Stimulated activated CD8-positive, alpha-beta memory T cell treated with anti-CD3 and anti-CD28 coated beads, Interleukin-12 subunit alpha, Interleukin-12 subunit beta, amount 100 ng/mL, for 1 hour (primary cell): ENCODE measurements around the gene RAB27A.
"Not testable (repeated sequence)": the region's sequence is repeated elsewhere in the genome, so short reads cannot be mapped to it uniquely, and the experiment has no call there.

Source experiments
- DNase-seq: peaks from one replicate; pipeline ENCODE4 v3.0.0-alpha.2; 2020; ENCODE audit warnings: low read depth

The RAB27A gene

DNA sequence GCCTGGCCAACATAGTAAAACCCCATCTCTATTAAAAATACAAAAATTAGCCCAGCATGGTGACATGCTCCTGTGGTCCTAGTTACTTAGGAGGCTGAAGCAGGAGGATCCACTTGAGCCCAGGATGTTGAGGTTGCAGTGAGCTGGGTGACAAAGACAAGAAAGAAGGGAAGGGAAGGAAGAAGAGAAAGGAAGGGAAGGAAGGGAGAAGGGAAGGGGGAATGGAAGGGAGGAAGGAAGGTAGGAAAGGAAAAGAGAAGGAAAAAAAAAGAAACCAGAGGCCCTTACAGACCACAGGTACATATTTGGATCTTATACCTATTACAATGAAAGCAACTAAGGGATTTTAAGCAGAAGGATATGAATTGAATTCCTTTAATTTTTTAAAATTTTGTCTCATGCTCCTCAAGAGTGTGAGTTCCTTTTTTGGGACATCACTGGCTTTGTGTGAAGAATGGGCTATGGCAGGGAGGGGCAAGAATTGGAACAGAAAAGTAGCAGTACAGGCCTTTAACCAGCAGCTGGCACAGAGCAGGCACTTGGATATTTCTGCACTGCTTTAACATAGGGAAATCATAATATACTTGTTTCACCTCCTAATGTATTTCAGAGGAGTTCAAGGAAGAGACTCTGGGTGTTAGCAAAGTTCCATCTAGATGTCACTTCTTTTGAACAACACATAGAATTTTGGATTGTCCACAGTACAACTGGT is 7.9 kb downstream of the RAB27A start:
- no peak for DNase-seq

DNA sequence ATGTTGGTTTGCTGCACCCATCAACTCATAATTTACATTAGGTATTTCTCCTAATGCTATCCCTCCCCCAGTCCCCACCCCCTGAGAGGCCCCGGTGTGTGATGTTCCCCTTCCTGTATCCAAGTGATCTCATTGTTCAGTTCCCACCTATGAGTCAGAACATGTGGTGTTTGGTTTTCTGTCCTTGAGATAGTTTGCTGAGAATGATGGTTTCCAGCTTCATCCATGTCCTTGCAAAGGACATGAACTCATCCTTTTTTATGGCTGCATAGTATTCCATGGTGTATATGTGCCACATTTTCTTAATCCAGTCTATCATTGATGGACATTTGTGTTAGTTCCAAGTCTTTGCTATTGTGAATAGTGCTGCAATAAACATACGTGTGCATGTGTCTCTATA is 9.0 kb downstream of the RAB27A start:
- DNase-seq, result not testable (repeated sequence)

DNA sequence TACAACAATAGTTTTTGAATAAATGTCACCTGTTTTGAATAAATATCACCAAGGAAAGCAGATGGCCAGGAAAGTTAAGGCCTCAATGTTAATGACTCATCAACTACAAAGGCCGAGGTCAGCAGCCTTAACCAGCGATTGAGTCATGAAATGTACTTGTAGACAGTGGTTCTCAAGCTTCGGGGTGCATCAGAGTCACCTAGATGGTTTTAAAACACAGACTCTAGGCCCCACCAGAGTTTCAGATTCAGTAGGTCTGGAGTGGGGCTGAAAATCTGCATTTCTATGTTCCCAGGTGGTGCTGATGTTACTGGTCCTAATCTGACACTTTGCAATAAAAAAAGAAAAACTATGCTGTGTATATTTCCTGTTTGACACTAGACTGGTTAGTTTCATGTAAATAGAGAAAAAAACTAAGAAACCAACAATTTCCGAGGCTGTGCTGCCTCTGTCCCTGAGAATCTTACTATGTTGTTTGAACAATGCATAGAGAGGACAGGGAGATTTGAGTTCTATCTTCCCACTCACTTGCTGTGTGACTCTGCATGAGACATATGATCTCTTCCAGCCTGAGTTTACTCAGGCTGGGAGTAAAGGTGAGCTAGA is 9.8 kb downstream of the RAB27A start:
- peak; percentile 49 for DNase-seq

DNA sequence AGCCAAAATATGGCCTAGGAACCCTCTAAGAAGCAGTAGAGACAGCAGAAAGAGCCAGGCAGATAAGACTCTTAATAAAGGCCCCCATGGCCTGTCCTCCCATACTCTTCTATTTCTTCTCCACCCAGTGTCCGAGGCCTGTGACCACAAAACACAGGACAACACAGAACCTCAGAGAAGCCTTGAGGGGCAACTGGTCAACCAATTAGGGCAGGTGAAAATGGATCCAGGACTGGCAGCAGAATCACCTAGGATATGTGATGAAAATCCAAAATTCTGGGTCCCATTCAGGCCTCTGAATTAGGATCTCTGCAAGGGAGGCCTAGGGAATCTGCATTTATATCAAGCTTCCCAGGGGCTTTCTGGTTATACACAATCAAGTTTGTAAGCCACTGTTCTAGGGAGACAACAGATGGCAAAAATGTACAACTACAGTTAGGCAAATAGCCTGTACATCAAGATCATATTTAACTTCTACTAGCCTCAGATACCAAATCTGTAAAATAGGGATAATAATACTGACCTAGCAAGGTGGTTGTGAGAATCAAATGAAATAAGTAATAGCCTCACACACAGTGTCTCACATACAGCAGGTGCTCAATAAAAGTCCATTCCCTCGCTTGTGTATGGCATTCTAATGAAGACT is 10.4 kb downstream of the RAB27A start:
- DNase-seq, result no peak

DNA sequence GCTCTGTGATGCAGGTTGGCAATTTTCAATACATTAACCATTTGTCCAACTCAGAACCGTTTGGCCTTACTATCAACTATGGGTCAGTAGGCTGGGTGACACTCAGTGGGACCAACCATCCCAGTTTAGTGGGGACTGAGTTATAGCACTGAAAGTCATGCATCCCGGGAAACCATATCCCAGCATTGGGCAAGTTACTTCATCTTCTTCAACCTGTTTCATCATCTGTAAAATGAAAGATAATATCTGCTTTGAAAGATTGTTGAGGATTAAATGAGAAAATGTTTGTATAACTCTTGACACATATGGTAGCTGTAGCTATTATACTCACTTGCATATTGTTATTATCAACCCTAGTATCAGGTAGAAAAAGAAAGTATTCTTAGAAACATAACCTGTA is 11.9 kb downstream of the RAB27A start:
- DNase-seq, result no peak

DNA sequence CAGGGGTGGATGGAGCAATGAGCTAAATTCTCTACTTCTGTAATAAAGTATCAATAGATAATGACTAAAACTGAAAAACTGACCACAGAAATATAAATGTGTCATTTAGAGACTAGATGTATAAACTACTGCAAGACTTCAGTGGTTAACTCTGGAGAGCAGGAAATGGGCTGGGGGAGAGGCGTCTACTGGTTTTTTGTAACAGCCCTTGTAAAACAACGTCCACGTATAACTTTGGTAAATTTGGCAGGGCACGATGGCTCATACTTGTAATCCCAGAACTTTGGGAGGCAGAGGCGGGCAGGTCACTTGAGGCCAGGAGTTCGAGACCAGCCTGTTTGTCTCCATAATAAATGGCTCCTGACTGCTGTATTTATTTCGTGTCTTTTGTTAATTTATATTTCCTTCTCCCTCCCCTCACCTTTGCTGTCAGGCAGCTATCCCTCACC is 12.5 kb downstream of the RAB27A start:
- no peak for DNase-seq

DNA sequence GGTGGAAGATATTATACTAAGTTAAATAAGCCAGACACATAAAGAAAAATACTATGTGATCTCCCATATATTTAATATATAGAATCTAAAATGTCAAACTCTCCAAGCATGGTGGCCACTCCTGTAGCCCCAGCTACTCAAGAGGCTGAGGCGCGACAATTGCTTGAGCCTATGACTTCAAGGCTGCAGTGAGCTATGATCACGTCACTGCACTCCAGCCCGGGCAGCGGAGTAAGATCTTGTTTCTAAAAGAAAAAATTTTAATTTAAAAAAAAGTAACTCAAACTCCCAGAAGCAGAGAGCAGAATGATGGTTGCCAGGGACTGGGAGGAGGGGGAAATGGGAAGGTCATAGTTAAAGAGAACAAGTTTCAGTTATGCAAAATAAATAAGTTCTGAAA is 13.3 kb downstream of the RAB27A start:
- DNase-seq, result no peak

DNA sequence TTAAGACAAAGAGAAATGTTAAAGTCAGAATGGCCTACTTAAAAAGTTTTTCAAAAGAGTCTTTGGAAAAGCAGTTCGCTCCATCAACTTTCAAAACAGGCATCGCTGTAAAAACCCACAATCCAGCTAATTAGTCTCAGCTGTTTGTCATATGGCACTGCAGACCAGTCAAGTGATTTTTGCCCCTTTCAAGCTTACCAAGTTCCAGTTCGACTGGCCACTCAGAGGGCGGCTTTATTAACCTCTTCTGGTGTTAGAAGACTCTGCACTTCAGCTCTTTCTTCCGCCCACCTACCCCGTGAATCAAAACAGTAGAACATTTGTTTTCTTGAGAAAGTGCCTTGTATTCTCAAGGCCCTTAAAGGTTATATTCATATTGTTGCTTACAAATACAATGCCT is 19.3 kb downstream of the RAB27A start:
- no peak for DNase-seq

DNA sequence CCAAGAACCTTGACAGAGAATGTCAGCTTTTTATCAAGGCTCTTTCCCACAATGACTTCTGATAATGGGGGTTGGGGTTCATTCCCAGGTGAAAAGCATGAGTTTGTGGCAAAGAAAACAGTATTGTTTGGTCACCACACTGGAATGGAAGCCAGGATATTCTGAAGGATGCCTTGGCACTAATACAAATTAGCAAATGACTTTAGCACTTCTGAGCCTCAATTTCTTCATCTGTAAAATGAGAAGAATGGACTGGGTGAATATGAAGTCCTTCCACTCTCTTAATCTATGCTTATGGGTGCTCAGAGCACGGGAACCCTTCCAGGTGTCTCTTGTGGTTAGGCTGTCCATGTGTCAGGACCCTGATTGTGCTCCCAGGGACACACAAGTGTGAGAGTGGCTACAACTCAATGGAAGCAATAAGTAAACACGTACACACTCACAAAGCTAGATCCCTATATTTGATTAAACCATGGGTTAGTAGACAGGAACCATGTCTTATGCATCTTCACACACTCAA is 21.4 kb downstream of the RAB27A start:
- DNase-seq, result no peak

DNA sequence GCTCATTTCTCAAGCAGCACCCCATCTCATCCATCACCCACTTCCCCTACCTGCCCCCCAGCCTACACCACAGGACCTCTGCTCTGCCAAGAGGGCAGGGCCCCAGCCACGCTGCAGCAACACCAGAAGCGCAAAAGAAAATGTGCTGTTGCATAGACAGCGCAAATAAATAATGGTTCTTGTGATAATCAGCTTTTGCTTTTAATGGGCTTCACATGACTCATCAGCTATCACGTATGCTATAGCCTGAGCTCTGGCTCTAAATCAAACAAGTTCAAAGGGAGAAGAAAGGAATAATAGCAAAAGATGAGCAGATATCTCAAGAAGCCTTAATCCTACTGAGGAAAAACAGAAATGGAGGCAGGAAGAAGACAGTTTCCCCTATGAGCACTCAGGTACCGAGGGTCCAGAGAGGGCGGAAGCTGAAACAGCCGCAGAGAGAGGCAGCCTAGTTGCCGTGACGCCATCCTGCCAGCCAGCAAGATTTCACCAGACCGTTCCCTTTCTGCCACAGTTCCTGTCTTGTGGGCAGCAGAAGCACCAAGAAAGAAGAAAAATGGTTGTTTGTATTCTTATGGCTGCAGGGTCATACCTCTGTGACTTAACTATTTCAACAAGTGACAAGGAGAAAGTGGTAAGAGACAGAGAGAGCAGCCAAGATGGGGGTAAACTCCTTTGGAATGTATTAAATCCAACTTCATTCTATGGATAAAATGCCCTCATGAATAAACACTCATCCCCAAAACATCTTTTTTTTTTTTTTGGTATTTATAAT is 22.0 kb downstream of the RAB27A start:
- peak; percentile 65 for DNase-seq

DNA sequence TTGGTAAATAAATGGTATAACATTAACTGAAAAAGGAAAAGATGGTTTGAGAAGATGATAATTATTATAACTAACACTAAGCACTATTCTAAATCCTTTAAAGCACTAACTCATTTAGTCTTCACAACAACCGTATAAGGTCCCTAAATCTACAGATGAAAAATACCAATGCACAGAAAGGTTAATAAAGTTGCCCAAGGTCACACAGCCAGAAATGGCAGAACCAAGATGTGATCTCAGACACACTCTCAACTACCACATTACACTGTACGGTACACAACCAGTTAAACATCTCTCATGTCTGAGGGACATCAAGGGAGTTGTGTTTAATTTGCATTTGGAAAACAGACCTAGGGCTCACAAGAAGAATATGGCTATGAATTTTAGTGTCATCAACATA is 23.1 kb downstream of the RAB27A start:
- no peak for DNase-seq

DNA sequence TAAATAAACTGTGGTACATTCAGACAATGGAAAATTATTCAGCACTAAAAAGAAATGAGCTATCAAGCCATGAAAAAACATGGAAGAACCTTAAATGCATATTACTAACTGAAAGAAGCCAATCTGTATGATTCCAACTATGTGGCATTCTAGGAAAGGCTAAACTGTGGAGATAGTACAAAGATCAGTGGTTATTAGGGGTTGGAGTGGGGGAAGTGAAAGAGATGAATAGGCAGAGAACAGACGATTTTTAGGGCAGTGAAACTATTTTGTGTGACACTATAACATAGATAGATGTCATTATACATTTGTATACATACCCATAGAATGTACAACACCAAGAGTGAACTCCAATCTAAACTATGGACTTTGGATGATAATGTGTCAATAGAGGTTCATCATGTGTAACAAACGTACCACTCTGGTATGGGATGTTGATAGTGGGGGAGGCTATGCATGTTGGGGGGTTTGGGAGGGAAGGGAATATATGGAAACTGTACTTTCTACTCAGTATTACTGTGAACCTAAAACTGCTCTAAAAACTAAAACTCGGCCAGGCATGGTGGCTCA is 29.0 kb downstream of the RAB27A start:
- no peak for DNase-seq

DNA sequence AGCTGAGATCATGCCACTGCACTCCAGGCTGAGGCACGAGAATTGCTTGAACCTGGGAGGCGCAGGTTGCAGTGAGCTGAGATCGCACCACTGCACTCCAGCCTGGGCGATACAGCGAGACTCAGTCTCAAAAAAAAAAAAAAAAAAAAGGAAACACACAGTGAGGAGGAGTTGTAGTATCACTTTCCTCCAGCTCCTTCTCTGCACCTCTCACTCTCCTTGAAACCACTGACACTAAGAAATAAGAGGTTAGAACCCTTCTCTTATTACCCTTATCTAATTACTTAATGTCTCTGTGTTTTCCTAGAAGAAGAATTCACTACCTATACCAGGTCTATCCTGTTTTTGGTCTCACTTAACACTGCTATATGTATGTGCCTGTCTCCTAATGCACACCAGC is 31.7 kb downstream of the RAB27A start:
- no peak for DNase-seq

DNA sequence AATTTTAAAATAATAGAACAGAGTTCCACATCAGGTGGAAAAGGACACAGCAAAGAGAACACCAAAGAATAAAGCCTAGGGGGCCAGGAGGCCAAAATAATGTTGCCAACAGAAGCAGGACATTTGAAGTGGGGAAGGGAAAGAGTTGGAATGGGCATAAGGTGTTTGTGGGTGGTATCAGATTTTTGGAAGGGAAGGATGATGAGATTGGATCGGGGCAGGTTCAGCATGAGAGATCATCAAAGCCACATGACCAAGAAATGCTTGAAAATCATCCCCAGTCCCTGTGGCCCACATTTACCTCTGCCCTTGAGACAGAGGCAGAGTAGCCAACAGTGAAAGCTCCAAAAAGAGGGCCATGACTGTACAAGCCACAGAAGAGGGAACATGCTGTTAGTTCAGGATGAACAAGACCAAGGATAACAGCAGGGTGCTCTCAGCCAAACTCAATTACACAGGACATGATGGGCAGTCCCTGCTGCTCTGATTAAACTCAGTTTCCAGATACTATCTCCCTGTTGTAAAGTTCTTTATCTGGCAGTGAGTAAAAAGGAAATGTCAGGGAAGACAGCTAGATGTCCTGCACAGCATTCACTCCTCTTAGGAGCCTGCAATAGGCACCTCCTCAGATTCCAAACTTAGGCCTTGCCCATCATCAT is 32.5 kb downstream of the RAB27A start:
- DNase-seq, result no peak

DNA sequence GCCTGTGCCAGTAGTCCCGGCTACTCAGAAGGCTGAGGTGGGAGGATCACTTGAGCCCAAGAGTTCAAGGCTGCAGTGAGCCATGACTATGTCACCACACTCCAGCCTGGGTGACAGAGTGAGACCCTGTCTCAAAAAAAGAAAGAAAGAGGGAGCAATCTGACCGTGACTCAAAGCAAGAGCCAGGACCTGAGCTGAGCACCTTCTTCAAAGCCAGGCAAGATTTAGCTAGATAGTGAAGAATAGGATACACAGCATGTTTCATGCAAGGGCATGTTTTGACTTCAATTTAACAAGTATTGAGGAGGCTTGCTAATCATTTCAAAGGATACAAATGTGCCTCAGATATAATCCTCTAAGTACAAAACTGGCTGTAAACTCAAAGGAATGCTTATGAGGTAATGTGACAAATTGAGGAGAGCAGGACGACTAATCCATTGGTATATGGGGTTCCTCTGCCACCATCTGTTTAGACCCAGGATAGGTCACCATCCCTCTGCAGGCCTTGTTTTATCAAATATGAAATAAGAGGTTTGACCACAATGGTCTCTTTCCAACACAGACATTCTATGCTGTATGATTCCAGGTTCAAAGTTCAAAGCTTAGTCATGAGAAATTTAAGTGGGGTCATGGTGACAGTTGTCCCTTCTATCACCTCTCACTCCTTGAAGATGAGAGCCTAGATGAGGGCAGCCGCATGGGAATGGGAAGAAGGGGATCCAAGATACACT is 33.2 kb downstream of the RAB27A start:
- no peak for DNase-seq

DNA sequence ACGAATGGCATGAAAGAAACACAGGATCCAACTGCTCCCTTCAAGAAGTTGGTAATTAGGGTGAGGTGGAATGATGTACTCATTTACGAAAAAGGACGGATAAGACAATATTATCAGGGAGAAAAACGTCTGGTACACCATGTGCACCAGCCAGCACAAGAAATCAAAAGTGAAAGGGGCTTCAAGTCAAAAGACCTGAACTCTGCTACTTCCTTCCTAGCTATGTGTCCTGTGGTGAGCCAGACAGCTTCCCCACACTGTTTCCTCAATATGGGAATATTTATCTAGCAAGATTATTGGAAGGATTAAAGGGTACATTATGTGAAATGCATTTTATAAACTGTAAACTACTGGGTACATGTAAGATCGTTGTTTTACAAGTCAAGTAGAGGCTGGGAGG is 33.9 kb downstream of the RAB27A start:
- no peak for DNase-seq

DNA sequence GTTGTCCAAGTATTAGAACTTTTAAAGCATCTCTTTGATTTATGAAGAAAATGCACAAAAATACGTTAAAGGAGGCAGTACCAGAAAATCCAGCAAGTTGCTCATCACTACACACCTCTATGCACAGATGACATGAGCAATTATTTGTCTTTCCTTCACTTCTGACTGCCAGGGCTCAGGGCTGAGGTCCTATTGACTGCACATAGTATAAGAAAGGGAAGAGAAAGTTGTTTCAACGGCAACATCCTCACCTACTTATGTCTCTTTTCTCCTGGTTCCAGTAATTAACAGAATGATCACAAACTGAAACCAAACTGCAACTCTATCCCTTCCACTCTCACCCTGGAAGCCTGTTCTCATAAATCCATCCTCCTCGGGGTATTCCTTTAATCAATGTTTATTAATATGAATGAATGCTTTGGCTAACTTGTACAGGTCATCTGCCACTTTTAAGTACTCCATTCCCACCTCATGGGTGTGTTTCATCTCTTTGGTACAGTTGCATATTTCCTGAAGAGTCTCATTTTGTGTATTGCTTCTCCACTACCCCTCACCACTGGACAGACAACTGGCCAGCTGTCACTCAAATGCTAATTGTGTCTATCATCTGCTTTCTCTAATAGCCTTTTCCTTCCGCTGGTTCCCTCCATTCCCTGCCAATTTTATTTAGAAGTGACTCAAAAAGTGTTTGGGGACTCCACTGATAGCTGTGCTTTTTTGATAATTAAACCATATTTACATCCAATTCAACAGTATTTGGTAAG is 34.5 kb downstream of the RAB27A start:
- DNase-seq, result no peak

DNA sequence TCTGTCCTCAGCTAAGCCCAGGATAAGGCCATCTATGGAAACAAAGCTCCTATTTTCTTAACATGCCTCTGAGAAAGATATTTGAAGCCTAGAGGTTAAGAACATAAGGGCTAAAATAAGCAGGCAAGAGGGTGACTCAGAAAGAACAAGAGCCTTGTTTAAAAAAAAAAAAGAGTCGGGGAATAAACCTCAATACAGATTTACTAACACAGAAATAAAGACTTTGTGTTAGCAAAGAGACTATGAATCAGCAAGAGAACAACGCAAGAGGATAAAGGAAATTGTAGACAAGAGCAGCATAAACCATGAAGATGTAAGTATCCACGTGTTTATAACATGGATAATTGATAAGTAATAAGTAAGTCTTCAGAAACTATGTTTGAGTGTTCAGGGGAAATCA is 36.0 kb downstream of the RAB27A start:
- DNase-seq, result no peak

DNA sequence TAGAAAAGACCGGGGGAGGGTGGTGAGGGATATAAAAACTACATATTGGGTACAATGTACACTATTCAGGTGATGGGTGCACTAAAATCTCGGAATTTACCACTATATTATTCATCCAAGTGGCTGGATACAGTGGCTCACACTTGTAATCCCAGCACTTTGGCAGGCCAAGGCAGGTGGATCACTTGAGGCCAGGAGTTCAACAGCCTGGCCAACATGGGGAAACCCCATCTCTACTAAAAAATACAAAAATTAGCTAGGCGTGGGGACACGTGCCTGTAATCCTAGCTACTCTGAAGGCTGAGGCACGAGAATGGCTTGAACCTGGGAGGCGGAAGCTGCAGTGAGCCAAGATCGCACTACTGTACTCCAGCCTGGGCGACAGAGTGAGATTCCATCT is 37.4 kb downstream of the RAB27A start:
- DNase-seq, result not testable (repeated sequence)

DNA sequence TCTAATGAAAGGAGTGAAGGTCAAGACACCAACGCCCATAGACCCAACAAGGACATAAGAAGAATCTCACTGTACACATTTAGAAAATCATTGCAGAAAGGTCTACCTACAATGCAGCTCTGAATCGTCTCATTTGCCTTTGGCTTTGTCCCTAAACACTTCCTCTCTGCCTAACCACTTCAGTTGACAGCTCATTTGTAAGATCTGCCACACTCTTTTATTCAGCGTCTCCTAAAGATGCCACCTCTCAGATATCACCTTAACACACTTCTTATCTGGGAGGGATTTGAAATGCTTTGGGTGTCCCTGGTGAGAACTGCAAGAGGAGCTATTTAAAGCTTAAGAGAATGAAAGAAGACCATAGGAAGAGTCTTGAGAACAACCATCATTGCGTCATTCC is 38.7 kb downstream of the RAB27A start:
- no peak for DNase-seq
